C4-2B (cell line): ENCODE data around the gene DGKQ.
"Not testable (repeated sequence)": the region's sequence is repeated elsewhere in the genome, so short reads cannot be mapped to it uniquely, and the experiment has no call there.

Experiments
- H3K27ac ChIP-seq: fragments of 450-650 bp; 2 replicates; pipeline ENCODE4 v1.5.1; 2017
- CTCF ChIP-seq: fragments of 450-650 bp; conservative IDR thresholded peaks from 2 replicates; pipeline ENCODE4 v1.5.1; 2017; ENCODE audit warnings: mild to moderate bottlenecking
- ZFX ChIP-seq: fragments of 450-650 bp; IDR thresholded peaks from 2 replicates; pipeline ENCODE4 v1.6.1; 2017

Gene DGKQ

GRCh38 chr4:1001561-1002130 lies 28.3 kb upstream of the DGKQ start:
- no peak overlapping the region for H3K27ac ChIP-seq
- TF ChIP-seq CTCF (no peak), ZFX (no peak)

GRCh38 chr4:1000686-1001260 lies 27.4 kb upstream of the DGKQ start:
- no peak for TF ChIP-seq CTCF
- TF ChIP-seq ZFX: no peak
- no peak overlapping the region for H3K27ac ChIP-seq

GRCh38 chr4:999882-1000425 lies 26.6 kb upstream of the DGKQ start:
- TF ChIP-seq ZFX: no peak
- no peak for TF ChIP-seq CTCF
- H3K27ac ChIP-seq: no peak overlapping the region

GRCh38 chr4:999240-999863 lies 26.0 kb upstream of the DGKQ start:
- H3K27ac ChIP-seq: not testable (repeated sequence)

GRCh38 chr4:998096-998691 lies 24.8 kb upstream of the DGKQ start:
- no peak overlapping the region for H3K27ac ChIP-seq
- TF ChIP-seq CTCF: no peak
- TF ChIP-seq ZFX: no peak

- TF ChIP-seq ZFX (no peak), CTCF (no peak)
Measured at GRCh38 chr4:997375-998071, 24.2 kb upstream of the DGKQ start.

GRCh38 chr4:996997-997374 lies 23.6 kb upstream of the DGKQ start:
- TF ChIP-seq ZFX: no peak
- no peak for TF ChIP-seq CTCF
- H3K27ac ChIP-seq: no peak overlapping the region

More at GRCh38 chr4:997375-998071, 24.2 kb upstream of the DGKQ start:
- no peak overlapping the region for H3K27ac ChIP-seq
